Upper lobe of left lung (tissue), 4 donors: ENCODE results near the gene PGK1.

Source experiments
- POLR2A ChIP-seq, 4 donors: fragments of 450-650 bp; IDR thresholded peaks; one replicate each; pipeline ENCODE4 v1.5.1; 2016 to 2017; ENCODE audit warnings: antibody characterized with exemption in 4 of 4, mild to moderate bottlenecking in 2 of 4
- POLR2AphosphoS5 ChIP-seq, 2 donors: sonication (generic); formaldehyde crosslinking; IDR thresholded peaks; one replicate each; pipeline ENCODE4 v1.5.1; 2017; ENCODE audit warnings: antibody characterized with exemption in 2 of 2
- TF ChIP-seq, protein P1 (sequence below), 6 experiments: fragments of 450-650 bp in 4 of 6; fragments of 200-600 bp in 2 of 6; sonication (generic) in 2 of 6; IDR thresholded peaks; one replicate each; pipeline ENCODE4 v1.5.1; 2016 to 2019; ENCODE audit warnings: antibody characterized with exemption in 6 of 6

DNA sequence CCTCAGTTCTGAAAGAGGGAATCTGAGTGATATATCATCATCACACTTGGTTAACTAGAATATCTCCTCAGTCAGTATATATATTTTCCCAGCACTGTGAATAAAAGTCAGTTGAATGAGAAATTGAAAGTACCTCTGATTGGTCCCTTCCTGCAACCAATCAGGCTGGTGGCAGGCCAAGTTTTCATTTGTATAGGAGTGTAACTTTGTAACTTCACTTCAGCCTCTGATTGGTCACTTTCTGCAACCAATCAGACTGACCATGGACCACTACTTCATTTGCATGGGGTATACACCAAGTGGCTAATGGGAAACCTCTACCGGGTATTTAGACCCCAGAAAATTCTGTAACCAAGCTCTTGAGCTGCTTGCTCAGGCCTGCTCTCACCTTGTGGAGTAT lies 2.0 kb upstream of the PGK1 start:
- TF ChIP-seq, protein P1, sequence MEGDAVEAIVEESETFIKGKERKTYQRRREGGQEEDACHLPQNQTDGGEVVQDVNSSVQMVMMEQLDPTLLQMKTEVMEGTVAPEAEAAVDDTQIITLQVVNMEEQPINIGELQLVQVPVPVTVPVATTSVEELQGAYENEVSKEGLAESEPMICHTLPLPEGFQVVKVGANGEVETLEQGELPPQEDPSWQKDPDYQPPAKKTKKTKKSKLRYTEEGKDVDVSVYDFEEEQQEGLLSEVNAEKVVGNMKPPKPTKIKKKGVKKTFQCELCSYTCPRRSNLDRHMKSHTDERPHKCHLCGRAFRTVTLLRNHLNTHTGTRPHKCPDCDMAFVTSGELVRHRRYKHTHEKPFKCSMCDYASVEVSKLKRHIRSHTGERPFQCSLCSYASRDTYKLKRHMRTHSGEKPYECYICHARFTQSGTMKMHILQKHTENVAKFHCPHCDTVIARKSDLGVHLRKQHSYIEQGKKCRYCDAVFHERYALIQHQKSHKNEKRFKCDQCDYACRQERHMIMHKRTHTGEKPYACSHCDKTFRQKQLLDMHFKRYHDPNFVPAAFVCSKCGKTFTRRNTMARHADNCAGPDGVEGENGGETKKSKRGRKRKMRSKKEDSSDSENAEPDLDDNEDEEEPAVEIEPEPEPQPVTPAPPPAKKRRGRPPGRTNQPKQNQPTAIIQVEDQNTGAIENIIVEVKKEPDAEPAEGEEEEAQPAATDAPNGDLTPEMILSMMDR (IDR thresholded peaks at IDR 0.05), result no peak
- TF ChIP-seq POLR2A (IDR thresholded peaks at IDR 0.05) (no peak), POLR2AphosphoS5 (IDR thresholded peaks at IDR 0.05) (no peak)
